DND-41 (cell line): ENCODE data around the gene MAPKBP1.

Source experiments
- ATAC-seq: fragments of 200-7000 bp; cut with Tn5 transposase; 3 replicates; pipeline ENCODE4 v1.9.1; 2021; ENCODE audit warnings: low read depth; ENCODE audit not compliant: insufficient read depth
- DNase-seq: peaks from one replicate; pipeline ENCODE4 v3.0.0-alpha.2; 2020
- H2AFZ ChIP-seq: 2 replicates; pipeline ENCODE4 v1.6.0; 2012; ENCODE audit warnings: low read depth, low read length
- H3K27ac ChIP-seq: 2 replicates; pipeline ENCODE4 v1.5.1; 2012; ENCODE audit warnings: low read length, inconsistent platforms
- H3K27me3 ChIP-seq: fragments of 200-600 bp; sonication (generic); 2 replicates; pipeline ENCODE4 v1.6.0; 2012; ENCODE audit warnings: low read length, mild to moderate bottlenecking, inconsistent platforms; ENCODE audit not compliant: insufficient read depth, poor library complexity
- H3K36me3 ChIP-seq: 2 replicates; pipeline ENCODE4 v1.5.1; 2012; ENCODE audit warnings: low read length, inconsistent platforms; ENCODE audit not compliant: insufficient read depth
- H3K4me1 ChIP-seq: 2 replicates; pipeline ENCODE4 v1.5.1; 2012; ENCODE audit warnings: mild to moderate bottlenecking, low read length; ENCODE audit not compliant: insufficient read depth
- H3K4me2 ChIP-seq: 2 replicates; pipeline ENCODE4 v1.6.0; 2012; ENCODE audit warnings: mild to moderate bottlenecking, moderate library complexity, low read length, inconsistent platforms; ENCODE audit not compliant: insufficient read depth
- H3K4me3 ChIP-seq, 2 experiments: fragments of 200-600 bp in 1 of 2; shearing (Covaris generic) in 1 of 2; 2 replicates each; pipeline ENCODE4 v1.5.1; 2012 to 2016; ENCODE audit warnings: inconsistent platforms in 2 of 2, low read length in 2 of 2, mild to moderate bottlenecking in 2 of 2, low read depth in 1 of 2, moderate library complexity in 1 of 2
- H3K79me2 ChIP-seq: 2 replicates; pipeline ENCODE4 v1.6.0; 2012; ENCODE audit warnings: low read length, inconsistent platforms; ENCODE audit not compliant: insufficient read depth
- H3K9ac ChIP-seq: 2 replicates; pipeline ENCODE4 v1.6.0; 2012; ENCODE audit warnings: low read depth, mild to moderate bottlenecking, inconsistent platforms, low read length, moderate library complexity
- H3K9me3 ChIP-seq: 2 replicates; pipeline ENCODE4 v1.5.1; 2012; ENCODE audit warnings: low read length, moderate library complexity, mild to moderate bottlenecking, inconsistent platforms; ENCODE audit not compliant: insufficient read depth, severe bottlenecking
- H4K20me1 ChIP-seq: 2 replicates; pipeline ENCODE4 v1.6.0; 2012; ENCODE audit warnings: low read length; ENCODE audit not compliant: insufficient read depth
- CTCF ChIP-seq: IDR thresholded peaks from 2 replicates; pipeline ENCODE4 v1.5.1; 2012; ENCODE audit warnings: borderline replicate concordance, low read length, moderate library complexity, mild to moderate bottlenecking; ENCODE audit not compliant: poor library complexity, severe bottlenecking; ENCODE audit errors: extremely low read depth
- EZH2 ChIP-seq: IDR thresholded peaks from 3 replicates; pipeline ENCODE4 v1.6.1; 2012; ENCODE audit warnings: borderline replicate concordance, low read depth, mild to moderate bottlenecking, moderate library complexity, low read length, inconsistent platforms; ENCODE audit not compliant: severe bottlenecking

Gene MAPKBP1

GRCh38 chr15:41809121-41809520 lies 34.8 kb downstream of the MAPKBP1 start:
- H3K4me1 ChIP-seq = no peaks in the 10 kb centered on the region
- no peaks in the 10 kb centered on the region for H3K9me3 ChIP-seq
- H3K27ac ChIP-seq = no peak overlapping the region
- TF ChIP-seq EZH2 = no peak
- TF ChIP-seq CTCF = no peak
- no peaks in the 10 kb centered on the region for H3K79me2 ChIP-seq
- no peak for DNase-seq
- no peak overlapping the region for H3K4me2 ChIP-seq
- H3K4me3 ChIP-seq = no peak overlapping the region
- 0 out of 2 replicates have a peak, but pooled peaks cover 2% of the 10 kb centered on the region for H4K20me1 ChIP-seq
- H3K27me3 ChIP-seq = no peaks in the 10 kb centered on the region
- H3K36me3 ChIP-seq = peaks cover 15% of the 10 kb centered on the region; the same call in 1 of the 2 replicates
- no peak for ATAC-seq
- no peak overlapping the region for H2AFZ ChIP-seq
- no peak overlapping the region for H3K9ac ChIP-seq

- Histone ChIP-seq H3K9ac (no peak overlapping the region), H3K4me3 (no peak overlapping the region), H3K27ac (no peak overlapping the region), H3K27me3 (no peaks in the 10 kb centered on the region), H3K79me2 (no peaks in the 10 kb centered on the region), H3K9me3 (no peaks in the 10 kb centered on the region), H2AFZ (no peak overlapping the region), H4K20me1 (no peaks in the 10 kb centered on the region), H3K36me3 (peaks cover 19% of the 10 kb centered on the region; the same call in 1 of the 2 replicates), H3K4me1 (no peaks in the 10 kb centered on the region), H3K4me2 (no peak overlapping the region)
- DNase-seq (no peak), ATAC-seq (no peak)
- TF ChIP-seq EZH2 = no peak
- TF ChIP-seq CTCF = no peak
These were observed 35.4 kb downstream of the MAPKBP1 start for GRCh38 chr15:41809526-41810220.

GRCh38 chr15:41810651-41811431 lies 36.6 kb downstream of the MAPKBP1 start:
- Histone ChIP-seq H3K79me2 (no peaks in the 10 kb centered on the region), H3K4me3 (no peak overlapping the region), H3K27me3 (no peaks in the 10 kb centered on the region), H3K9ac (no peak overlapping the region), H3K4me2 (no peak overlapping the region), H4K20me1 (no peaks in the 10 kb centered on the region), H2AFZ (no peak overlapping the region), H3K27ac (no peak overlapping the region), H3K9me3 (no peaks in the 10 kb centered on the region), H3K36me3 (peaks cover 30% of the 10 kb centered on the region), H3K4me1 (no peaks in the 10 kb centered on the region)
- DNase-seq = no peak
- no peak for ATAC-seq
- TF ChIP-seq EZH2 (no peak), CTCF (no peak)
